Ureter (tissue), 1 donor: Measurements from ENCODE around the gene ADGRF5. TPM values are rescaled to one million over a fixed set of nuclear protein-coding genes. Genes with fewer than 3 reads are reported as not detected.

ENCODE experiments used
- DNase-seq: peaks from one replicate; pipeline ENCODE4 v3.0.0-alpha.2; 2020; ENCODE audit warnings: low spot score
- total RNA-seq: library from RNA; stranded (reverse); gene quantifications from one replicate; pipeline ENCODE4 v1.2.4, GENCODE V29; 2023
- donor health status: DM: yes; HTN: yes; CAD: no.

The ADGRF5 gene
- total RNA-seq, 1 donor from 2014 or later, result 25.9 TPM

DNA sequence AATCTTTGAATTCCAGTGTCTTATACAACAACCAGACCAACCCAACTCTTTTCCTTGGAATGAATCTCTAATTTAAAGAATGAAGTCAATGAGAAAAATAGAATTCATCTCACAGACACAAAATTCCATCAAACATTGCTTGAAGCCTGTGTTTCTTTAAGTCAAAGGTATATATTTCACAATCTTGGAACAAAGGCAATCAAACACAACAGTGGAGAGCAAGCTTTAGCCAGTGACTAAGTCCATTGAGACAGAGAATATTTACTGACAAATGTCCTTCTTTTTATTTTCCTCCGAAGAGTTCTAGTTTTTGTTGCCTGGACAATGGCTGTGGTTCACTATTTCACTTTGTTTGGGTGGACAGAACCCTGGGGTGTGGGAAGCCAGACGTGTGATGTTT lies 92.8 kb downstream of the ADGRF5 start:
- DNase-seq, result no peak

DNA sequence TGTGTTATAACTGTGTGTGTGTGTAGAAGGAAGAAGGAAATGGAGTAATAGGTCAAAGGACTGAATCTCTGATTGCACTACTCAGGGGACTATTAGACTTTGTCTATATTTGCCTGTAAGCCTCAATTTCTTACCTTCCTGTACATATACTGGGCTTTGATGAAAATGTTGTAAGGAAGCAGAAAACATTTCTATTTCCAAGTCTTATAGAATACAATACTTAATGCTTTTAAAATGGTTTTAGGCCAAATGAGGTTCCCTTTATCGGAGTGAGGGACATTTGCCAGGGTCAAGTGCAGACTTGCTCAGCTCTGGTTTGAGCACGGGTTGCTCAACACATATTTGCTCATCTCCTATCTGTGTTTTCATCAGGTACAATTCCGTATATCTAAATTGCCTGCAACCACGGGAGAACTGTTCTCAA lies 100.3 kb downstream of the ADGRF5 start:
- DNase-seq, result peak; percentile 56

DNA sequence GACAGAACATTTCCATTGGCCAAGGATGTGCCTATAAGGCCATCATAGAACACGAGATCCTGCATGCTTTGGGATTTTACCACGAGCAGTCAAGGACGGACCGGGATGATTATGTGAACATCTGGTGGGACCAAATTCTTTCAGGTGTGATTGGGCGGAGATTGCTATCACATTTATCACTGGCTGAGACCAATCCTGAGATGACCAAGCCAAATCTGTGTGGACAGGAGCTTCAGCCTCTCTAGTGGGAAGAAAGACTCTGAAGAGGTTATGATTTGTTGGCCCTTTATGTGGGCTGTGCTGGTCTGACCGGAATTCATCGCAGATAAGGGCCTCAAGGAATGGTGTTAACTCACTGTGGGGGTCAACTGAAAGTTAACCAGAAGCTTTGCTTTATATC lies 102.2 kb downstream of the ADGRF5 start:
- no peak for DNase-seq

DNA sequence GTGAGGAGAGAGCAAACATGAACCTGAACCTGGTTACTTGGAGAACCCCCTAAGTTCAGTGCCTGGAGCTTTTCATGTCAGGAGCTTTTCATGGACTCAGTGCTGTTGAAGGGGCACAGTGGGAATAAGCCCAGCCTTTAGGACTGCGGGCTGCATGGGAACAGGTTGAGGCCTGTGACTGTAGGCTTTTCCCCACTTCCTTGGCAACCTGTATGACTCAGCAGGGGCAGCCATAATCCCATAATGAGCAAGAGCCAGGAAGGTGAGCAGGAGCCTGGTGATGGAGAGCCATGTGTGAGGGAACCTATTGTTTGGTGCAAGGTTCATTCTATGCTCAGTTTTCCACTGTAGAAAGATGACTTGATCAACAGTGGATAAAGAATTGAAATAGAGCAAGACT lies 105.1 kb downstream of the ADGRF5 start:
- no peak for DNase-seq

DNA sequence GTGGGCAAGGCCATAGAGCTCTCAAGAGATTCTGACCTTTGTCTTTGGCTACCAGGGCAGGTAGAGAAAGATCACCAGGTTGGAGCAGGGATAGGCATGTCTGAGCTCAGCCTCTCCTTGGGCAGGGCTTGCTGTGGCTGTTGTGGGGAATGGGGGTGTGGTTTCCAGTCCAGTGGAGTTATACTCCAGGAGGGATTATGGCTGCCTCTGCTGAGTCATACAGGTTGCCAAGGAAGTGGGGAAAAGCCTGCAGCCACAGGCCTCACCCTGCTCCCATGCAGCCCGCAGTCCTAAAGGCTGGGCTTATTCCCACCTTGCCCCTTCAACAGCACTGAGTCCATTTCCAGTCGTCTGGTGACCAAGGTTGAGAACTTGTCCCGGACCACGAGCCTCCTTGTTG lies 106.6 kb downstream of the ADGRF5 start:
- DNase-seq, result no peak

DNA sequence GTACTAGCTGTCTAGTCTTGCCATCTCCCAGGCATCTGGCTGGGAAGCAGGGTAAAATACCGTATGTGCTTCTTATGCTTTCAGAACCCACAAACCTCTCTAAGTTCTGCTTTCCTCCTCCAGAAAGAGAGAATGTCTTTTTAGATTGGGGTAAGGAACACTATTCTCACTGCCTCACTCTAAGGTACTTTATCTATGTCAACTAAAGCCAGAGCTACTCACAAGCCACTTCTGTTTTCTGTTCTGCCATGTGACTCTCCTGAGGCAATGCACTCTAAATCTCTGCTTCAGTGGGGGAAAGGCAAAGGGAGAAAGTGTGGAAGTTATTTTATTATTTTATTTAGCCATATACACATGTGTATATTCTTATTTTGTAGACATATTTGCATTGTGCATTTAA lies 112.9 kb downstream of the ADGRF5 start:
- no peak for DNase-seq

Other genes starting within 250 kb of the ADGRF5 start
- gene TDRD6, start 234.1 kb downstream of the ADGRF5 start, total RNA-seq, result 0.73 TPM
- gene PLA2G7, start 186.6 kb downstream of the ADGRF5 start, total RNA-seq, result 4.6 TPM
- gene ANKRD66, start 175.0 kb downstream of the ADGRF5 start, total RNA-seq, result not detected
- gene MEP1A, start 128.5 kb downstream of the ADGRF5 start, total RNA-seq, result not detected
- gene ADGRF1, start 120.4 kb upstream of the ADGRF5 start, total RNA-seq, result 70.0 TPM